Fibroblast of pulmonary artery (primary cell): ENCODE measurements around the gene AMPD2.

Source experiments
- DNase-seq: peaks from one replicate; pipeline ENCODE4 v3.0.0-alpha.2; 2010; ENCODE audit warnings: low read depth
- H3K4me3 ChIP-seq: replicated peaks from 2 replicates; pipeline ENCODE4 v1.5.1; 2011; ENCODE audit warnings: low read depth, mild to moderate bottlenecking, control low read depth, low read length, moderate library complexity
- CTCF ChIP-seq: IDR thresholded peaks from 2 replicates; pipeline ENCODE4 v1.5.1; 2011; ENCODE audit warnings: mild to moderate bottlenecking, control low read depth, low read length, inconsistent platforms; ENCODE audit errors: missing control alignments

AMPD2 gene

DNA sequence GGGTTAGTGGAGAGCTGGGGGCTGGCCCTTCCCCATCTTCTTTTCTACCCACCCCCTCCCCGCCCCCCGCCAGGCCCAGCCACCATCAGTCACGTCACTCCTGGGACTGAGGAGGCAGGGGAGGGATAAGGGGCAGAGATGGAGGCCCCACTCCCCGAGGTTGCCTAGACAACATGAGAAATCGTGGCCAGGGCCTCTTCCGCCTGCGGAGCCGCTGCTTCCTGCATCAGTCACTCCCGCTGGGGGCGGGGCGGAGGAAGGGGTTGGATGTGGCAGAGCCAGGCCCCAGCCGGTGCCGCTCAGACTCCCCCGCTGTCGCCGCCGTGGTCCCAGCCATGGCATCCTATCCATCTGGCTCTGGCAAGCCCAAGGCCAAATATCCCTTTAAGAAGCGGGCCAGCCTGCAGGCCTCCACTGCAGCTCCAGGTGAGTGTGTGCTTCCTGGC lies 1.2 kb downstream of the AMPD2 start:
- TF ChIP-seq CTCF = no peak
- peak; percentile 96 for DNase-seq
- peak overlapping the region; percentile 99 for H3K4me3 ChIP-seq

GRCh38 chr1:109621379-109622136 lies 1.9 kb downstream of the AMPD2 start:
- no peak for TF ChIP-seq CTCF
- DNase-seq = no peak
- H3K4me3 ChIP-seq = peak overlapping the region; percentile 99

- peak overlapping the region; percentile 99 for H3K4me3 ChIP-seq
- DNase-seq = no peak
- no peak for TF ChIP-seq CTCF
Observed at GRCh38 chr1:109622137-109622892, 2.7 kb downstream of the AMPD2 start.

GRCh38 chr1:109622895-109623294 lies 3.3 kb downstream of the AMPD2 start:
- H3K4me3 ChIP-seq = no peak overlapping the region
- no peak for TF ChIP-seq CTCF
- no peak for DNase-seq

DNA sequence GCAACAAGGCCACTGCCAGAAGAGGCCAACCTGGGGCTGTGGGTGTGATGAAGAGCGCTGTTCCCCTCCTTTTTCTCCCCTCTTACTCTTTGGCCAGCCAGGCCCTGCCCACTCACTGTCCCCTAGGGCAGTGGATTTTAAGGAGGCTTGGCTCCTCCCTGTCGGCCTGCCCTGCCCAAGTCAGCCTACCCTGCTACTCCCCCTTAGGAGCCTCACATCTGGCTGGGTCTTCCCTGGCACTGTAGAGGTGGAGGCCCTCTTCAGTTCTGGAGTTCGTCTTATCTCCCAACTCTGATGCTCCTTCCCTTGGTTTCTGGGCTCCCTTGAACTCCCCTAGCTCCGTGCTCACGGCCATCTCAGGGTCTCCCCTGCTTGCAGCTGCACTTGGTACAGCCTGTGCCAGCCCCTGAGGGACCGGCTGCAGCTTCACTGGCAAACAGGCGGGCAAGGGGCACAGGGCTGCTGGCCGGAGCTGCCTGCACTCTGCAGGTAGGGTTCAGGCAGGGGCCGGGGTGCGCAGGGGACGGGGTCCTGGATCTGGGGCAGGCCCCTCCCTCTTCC lies 4.0 kb downstream of the AMPD2 start:
- peak overlapping the region; percentile 21 for H3K4me3 ChIP-seq
- DNase-seq = no peak
- TF ChIP-seq CTCF = no peak

DNA sequence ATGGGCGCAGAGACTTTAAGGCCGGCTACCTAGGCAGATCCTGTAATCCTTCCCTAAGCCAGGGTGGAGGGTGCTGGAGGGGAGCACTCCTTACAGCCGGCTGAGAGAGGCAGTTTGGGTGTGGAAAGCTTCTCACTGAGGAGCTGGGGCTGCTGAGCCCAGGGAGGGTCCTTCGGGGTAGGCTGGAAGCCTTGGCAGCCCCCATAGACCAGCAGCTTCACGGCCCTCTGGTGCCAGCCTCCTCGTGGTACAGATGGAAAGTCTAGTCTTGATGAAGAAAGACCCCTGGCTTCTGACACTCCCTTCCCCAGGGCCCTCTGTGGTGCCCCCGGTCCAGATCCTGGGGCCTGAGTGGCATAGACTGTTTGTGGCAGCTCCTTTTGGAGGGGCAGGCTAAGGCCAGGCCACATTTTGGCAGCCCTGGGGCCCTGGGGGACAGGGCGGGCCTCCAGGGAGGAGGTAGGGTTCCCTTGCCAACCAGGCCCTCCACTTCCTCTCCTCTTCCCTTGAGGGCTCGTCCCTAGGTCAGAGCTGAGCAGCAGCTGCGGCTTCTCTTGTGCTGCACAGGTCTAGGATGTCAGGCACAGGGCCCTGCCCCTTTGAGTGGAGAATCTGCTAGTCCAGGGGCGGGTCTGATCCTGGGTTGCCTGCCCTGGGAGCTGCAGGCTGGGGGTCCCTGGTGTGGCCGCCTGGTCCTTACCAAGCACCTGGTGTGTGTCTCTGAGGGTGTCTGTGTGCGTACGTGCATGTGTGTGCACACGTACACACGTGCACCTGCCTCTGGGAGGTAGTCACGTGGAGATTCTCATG lies 4.8 kb downstream of the AMPD2 start:
- no peak for DNase-seq
- peak overlapping the region; percentile 21 for H3K4me3 ChIP-seq
- TF ChIP-seq CTCF = no peak
